HG03196 (cell line): ENCODE data around the gene PCDHB15.
"Not testable (repeated sequence)": the region's sequence is repeated elsewhere in the genome, so short reads cannot be mapped to it uniquely, and the experiment has no call there.

Experiments used
- ATAC-seq: cut with Tn5 transposase; IDR thresholded peaks from one replicate; pipeline ENCODE4 v1.9.1; 2021; ENCODE audit not compliant: unreplicated experiment

PCDHB15 gene

DNA sequence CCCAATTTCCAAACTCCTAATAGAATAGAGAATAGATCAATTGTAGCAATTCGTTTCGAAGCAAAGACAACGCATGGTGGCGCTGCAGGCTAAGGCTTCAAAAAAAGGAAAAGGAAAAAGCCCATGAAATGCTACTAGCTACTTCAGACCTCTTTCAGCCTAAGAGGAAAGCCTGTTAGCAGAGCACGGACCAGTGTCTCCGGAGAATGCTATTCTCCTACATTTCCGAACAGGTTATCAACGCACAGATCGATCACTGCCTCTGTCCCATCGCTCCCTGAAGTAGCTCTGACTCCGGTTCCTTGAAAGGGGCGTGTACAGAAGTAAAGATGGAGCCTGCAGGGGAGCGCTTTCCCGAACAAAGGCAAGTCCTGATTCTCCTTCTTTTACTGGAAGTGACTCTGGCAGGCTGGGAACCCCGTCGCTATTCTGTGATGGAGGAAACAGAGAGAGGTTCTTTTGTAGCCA lies at the start of gene PCDHB15:
PCDHB15 (plus strand) TSS at position 146 of the 468 bp plus-strand sequence; CDS start at position 330, 184 bp downstream.
- no peak for ATAC-seq

DNA sequence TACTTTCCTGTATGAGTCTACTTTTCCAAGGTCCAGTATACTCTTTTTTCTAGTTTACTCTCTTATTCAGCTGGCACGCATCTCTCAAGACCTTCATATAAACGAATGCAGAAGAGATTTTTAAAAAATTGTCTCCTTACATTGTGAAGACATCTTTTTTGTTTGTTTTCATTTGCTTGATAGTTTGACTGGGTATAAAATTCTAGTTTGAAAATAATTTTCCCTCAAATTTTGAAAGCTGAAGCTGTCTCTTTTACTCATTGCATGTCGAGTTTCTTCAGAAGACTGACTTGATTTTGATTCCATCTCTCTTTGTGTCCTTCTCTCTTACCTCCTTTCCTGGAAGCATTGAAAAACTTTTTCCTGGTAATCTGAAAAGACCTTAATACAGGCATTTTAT lies 48.8 kb upstream of the PCDHB15 start:
- ATAC-seq = no peak

DNA sequence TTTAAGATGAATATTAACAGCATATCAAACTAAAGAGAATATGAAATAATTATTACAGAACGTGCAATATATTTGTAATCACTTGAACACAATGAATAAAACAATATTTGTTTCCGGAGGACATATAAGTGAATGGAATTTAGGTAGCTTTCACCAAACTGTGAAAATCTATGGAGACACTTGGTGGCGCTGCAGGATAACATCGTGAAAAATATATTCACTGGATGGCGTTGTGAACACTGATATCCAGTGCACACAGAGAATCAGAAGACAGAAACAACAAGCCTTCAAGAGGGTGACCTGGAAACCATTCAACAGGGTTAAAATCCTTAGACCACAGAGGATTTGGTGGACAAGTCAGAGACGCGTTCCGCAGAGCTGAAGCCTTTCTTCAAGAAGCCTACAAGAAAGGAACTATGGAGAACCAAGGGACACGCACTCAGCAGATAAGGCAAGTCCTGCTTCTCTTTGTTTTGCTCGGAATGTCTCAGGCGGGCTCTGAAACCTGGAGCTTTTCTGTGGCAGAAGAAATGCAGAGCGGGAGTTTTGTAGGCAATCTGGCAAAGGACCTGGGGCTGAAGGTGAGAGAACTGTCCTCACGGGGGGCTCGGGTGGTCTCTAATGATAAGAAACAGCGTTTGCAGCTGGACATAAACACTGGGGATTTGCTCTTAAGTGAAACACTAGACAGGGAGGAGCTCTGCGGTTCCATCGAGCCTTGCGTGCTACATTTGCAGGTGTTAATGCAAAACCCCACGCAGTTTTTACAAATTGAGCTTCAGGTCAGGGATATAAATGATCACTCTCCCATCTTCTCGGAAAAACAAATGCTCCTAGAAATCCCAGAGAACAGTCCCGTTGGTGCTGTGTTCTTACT lies 45.6 kb upstream of the PCDHB15 start, which contains the start of gene PCDHB11:
PCDHB11 (plus strand) TSS at position 269 of the 877 bp plus-strand sequence; CDS start at position 417, 148 bp downstream.
- no peak for ATAC-seq

DNA sequence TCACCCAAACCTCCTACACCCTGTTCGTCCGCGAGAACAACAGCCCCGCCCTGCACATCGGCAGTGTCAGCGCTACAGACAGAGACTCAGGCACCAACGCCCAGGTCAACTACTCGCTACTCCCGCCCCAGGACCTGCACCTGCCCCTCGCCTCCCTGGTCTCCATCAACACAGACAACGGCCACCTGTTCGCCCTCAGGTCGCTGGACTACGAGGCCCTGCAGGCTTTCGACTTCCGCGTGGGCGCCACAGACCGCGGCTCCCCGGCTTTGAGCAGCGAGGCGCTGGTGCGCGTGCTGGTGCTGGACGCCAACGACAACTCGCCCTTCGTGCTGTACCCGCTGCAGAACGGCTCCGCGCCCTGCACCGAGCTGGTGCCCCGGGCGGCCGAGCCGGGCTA lies 44.1 kb upstream of the PCDHB15 start:
- ATAC-seq = not testable (repeated sequence)

DNA sequence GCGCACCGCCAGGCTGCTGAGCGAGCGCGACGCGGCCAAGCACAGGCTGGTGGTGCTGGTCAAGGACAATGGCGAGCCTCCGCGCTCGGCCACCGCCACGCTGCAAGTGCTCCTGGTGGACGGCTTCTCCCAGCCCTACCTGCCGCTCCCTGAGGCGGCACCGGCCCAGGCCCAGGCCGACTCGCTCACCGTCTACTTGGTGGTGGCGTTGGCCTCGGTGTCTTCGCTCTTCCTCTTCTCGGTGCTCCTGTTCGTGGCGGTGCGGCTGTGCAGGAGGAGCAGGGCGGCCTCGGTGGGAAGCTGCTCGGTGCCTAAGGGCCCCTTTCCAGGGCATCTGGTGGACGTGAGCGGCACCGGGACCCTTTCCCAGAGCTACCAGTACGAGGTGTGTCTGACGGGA lies 43.5 kb upstream of the PCDHB15 start:
- ATAC-seq = not testable (repeated sequence)

DNA sequence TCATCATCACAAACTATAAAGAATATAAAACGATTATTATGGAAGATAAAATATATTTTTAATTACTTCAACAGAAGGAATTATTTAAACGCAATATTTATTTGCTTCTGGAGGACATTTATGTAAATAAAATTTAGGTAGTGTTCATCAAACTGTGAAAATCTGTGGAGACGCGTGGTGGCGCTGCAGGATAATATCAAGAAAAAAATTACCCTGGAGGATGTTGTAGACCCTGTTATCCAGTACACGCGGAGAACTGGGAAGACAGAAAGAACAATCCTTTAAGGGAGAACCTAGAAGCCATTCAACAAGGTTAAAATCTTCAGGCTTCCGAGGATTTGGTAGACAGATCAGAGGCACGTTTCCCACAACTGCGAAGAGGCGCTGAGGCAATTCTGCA lies 36.7 kb upstream of the PCDHB15 start, which contains the start of gene PCDHB12:
PCDHB12 (plus strand) TSS at position 242 of the 400 bp plus-strand sequence. CDS start 189 bp downstream, outside the sequence.
- no peak for ATAC-seq

DNA sequence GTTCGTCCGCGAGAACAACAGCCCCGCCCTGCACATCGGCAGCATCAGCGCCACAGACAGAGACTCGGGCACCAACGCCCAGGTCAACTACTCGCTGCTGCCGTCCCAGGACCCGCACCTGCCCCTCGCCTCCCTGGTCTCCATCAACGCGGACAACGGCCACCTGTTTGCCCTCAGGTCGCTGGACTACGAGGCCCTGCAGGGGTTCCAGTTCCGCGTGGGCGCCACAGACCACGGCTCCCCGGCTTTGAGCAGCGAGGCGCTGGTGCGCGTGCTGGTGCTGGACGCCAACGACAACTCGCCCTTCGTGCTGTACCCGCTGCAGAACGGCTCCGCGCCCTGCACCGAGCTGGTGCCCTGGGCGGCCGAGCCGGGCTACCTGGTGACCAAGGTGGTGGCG lies 34.9 kb upstream of the PCDHB15 start:
- ATAC-seq = not testable (repeated sequence)

DNA sequence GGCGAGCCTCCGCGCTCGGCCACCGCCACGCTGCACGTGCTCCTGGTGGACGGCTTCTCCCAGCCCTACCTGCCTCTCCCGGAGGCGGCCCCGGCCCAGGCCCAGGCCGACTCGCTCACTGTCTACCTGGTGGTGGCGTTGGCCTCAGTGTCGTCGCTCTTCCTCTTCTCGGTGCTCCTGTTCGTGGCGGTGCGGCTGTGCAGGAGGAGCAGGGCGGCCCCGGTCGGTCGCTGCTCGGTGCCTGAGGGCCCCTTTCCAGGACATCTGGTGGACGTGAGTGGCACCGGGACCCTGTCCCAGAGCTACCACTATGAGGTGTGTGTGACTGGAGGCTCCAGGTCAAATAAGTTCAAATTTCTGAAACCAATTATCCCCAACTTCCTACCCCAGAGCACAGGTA lies 34.3 kb upstream of the PCDHB15 start:
- ATAC-seq = not testable (repeated sequence)

DNA sequence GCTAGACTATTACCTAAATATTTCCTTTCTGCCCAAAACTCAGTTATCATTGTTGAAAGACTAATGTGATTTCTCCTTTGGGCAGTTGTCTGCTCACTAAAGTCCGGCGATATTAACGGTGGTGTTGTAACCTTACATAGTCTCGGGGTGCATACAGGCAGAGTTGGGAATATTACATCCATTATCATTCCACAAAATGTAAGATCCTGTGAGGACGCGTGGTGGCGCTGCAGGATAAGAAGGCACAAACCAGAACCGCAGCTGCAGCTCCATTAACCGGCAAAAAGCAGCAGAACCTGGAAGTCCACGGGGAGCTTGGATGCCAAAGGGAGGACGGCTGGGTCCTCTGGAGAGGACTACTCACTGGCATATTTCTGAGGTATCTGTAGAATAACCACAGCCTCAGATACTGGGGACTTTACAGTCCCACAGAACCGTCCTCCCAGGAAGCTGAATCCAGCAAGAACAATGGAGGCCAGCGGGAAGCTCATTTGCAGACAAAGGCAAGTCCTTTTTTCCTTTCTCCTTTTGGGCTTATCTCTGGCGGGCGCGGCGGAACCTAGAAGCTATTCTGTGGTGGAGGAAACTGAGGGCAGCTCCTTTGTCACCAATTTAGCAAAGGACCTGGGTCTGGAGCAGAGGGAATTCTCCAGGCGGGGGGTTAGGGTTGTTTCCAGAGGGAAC lies 31.4 kb upstream of the PCDHB15 start, which contains the start of gene PCDHB13:
PCDHB13 (plus strand) TSS at position 264 of the 684 bp plus-strand sequence; CDS start at position 469, 205 bp downstream.
- ATAC-seq = not testable (repeated sequence)

DNA sequence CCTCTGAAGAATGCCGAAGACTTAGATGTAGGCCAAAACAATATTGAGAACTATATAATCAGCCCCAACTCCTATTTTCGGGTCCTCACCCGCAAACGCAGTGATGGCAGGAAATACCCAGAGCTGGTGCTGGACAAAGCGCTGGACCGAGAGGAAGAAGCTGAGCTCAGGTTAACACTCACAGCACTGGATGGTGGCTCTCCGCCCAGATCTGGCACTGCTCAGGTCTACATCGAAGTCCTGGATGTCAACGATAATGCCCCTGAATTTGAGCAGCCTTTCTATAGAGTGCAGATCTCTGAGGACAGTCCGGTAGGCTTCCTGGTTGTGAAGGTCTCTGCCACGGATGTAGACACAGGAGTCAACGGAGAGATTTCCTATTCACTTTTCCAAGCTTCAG lies 30.6 kb upstream of the PCDHB15 start:
- ATAC-seq = not testable (repeated sequence)

DNA sequence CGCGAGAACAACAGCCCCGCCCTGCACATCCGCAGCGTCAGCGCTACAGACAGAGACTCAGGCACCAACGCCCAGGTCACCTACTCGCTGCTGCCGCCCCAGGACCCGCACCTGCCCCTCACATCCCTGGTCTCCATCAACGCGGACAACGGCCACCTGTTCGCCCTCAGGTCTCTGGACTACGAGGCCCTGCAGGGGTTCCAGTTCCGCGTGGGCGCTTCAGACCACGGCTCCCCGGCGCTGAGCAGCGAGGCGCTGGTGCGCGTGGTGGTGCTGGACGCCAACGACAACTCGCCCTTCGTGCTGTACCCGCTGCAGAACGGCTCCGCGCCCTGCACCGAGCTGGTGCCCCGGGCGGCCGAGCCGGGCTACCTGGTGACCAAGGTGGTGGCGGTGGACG lies 29.7 kb upstream of the PCDHB15 start:
- ATAC-seq = not testable (repeated sequence)

DNA sequence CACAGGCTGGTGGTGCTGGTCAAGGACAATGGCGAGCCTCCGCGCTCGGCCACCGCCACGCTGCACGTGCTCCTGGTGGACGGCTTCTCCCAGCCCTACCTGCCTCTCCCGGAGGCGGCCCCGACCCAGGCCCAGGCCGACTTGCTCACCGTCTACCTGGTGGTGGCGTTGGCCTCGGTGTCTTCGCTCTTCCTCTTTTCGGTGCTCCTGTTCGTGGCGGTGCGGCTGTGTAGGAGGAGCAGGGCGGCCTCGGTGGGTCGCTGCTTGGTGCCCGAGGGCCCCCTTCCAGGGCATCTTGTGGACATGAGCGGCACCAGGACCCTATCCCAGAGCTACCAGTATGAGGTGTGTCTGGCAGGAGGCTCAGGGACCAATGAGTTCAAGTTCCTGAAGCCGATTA lies 29.2 kb upstream of the PCDHB15 start:
- not testable (repeated sequence) for ATAC-seq

DNA sequence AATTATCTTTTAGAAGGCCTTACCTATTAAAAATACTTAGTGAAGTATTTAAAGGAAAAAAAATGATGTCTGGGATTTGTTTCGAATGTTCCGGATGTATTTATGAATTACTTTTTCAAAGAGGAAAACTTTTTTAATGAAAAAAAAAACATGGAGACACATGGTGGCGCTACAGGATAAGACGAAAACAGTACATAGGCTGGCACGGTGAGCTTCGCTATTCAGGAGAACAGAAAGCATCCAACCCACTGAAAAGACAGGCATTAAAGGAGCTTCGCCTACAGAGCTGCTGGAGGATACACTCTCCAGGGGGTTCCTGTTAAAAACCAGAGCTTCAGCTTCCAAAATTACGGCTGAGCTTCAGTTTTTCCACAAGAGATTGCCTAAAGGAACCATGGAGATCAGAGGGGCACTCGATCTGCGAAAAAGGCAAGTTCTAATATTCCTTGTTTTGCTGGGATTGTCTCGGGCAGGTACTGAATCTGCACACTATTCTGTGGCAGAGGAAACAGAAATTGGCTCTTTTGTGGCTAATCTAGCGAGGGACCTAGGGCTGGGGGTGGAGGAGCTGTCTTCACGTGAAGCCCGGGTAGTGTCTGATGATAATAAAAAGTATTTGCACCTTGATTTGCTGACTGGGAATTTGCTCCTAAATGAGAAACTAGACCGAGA lies 21.9 kb upstream of the PCDHB15 start, which contains the start of gene PCDHB14:
PCDHB14 (plus strand) TSS at position 232 of the 672 bp plus-strand sequence; CDS start at position 395, 163 bp downstream.
- no peak for ATAC-seq

DNA sequence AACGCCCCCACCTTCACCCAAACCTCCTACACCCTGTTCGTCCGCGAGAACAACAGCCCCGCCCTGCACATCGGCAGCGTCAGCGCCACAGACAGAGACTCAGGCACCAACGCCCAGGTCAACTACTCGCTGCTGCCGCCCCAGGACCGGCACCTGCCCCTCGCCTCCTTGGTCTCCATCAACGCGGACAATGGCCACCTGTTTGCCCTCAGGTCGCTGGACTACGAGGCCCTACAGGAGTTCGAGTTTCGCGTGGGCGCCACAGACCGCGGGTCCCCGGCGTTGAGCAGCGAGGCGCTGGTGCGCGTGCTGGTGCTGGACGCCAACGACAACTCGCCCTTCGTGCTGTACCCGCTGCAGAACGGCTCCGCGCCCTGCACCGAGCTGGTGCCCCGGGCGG lies 20.4 kb upstream of the PCDHB15 start:
- ATAC-seq = not testable (repeated sequence)

DNA sequence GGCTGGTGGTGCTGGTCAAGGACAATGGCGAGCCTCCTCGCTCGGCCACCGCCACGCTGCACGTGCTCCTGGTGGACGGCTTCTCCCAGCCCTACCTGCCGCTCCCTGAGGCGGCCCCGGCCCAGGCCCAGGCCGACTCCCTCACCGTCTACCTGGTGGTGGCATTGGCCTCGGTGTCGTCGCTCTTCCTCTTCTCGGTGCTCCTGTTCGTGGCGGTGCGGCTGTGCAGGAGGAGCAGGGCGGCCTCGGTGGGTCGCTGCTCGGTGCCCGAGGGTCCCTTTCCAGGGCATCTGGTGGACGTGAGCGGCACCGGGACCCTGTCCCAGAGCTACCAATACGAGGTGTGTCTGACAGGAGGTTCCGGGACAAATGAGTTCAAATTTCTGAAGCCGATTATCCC lies 19.8 kb upstream of the PCDHB15 start:
- not testable (repeated sequence) for ATAC-seq

DNA sequence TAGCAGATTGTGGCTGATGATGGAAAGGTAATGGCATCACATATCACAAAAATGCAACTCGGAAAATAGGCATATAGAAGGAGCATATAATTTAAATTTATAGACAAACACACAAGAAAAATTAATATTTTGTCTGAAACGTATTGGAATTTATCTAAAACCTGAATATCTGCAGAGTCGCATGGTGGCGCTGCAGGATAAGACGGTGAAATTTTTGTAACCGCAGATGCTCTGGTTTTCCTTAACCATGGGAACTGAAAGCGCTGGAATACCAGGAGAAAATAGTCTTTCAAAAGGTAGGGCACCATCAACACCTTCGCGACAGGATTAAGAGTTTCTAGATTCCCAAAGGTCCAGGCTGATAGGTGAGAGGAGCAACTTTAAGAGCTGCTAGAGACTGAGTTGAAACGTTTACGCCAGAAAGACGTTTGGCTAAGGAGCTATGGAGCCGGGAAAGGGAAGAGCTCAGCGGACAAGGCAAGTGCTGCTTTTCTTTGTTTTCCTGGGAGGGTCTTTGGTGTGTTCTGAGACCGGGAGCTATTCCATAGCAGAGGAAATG lies 11.0 kb upstream of the PCDHB15 start:
- ATAC-seq = no peak

DNA sequence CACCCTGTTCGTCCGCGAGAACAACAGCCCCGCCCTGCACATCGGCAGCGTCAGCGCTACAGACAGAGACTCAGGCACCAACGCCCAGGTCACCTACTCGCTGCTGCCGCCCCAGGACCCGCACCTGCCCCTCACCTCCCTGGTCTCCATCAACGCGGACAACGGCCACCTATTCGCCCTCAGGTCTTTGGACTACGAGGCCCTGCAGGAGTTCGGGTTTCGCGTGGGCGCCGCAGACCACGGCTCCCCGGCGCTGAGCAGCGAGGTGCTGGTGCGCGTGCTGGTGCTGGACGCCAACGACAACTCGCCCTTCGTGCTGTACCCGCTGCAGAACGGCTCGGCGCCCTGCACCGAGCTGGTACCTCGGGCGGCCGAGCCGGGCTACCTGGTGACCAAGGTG lies 9.3 kb upstream of the PCDHB15 start:
- not testable (repeated sequence) for ATAC-seq

DNA sequence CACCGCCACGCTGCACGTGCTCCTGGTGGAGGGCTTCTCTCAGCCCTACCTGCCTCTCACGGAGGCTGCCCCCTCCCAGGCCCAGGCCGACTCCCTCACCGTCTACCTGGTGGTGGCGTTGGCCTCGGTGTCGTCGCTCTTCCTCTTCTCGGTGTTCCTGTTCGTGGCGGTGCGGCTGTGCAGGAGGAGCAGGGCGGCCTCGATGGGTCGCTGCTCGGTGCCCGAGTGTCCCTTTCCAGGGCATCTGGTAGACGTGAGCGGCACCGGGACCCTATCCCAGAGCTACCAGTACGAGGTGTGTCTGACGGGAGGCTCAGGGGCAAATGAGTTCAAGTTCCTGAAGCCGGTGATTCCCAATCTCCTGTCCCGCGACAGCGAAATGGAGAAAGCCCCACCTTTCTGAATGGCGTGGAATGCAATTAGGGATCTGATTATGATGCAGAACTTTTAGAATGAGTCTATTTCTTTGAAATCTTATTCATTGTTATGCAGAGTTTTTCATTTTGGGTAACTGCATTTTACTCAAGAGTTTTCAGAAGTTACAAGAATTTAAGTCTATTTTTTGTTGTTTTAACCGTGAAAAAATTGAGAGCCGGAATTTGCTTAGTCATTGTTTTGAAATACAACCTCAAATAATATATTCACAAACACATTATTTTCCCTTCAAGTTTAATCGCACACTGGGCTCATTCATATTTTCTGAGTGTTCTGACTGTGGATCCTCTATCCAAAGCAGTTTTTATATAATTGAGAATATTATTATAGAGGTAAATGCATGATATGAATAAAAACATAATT lies 8.5 kb upstream of the PCDHB15 start:
- ATAC-seq = no peak

DNA sequence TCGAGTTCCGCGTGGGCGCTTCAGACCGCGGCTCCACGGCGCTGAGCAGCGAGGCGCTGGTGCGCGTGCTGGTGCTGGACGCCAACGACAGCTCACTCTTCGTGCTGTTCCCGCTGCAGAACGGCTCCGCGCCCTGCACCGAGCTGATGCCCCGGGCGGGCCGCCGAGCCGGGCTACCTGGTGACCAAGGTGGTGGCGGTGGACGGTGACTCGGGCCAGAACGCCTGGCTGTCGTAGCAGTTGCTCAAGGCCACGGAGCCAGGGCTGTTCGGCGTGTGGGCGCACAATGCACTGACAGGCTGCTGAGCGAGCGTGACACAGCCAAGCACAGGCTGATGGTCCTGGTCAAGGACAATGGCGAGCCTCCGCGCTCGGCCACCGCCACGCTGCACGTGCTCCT lies 3.7 kb upstream of the PCDHB15 start:
- ATAC-seq = no peak

DNA sequence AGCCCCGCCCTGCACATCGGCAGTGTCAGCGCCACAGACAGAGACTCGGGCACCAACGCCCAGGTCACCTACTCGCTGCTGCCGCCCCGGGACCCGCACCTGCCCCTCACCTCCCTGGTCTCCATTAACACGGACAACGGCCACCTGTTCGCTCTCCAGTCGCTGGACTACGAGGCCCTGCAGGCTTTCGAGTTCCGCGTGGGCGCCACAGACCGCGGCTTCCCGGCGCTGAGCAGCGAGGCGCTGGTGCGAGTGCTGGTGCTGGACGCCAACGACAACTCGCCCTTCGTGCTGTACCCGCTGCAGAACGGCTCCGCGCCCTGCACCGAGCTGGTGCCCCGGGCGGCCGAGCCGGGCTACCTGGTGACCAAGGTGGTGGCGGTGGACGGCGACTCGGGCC lies 1.8 kb downstream of the PCDHB15 start:
- not testable (repeated sequence) for ATAC-seq
